NOMO-1 (cell line): ENCODE measurements around the gene KLK10.

Experiments
- DNase-seq, 2 experiments: peaks; one replicate each; lab custom pipeline; 2025; ENCODE audit not compliant: unreplicated experiment in 2 of 2; lab: John Stamatoyannopoulos, UW

The KLK10 gene

DNA sequence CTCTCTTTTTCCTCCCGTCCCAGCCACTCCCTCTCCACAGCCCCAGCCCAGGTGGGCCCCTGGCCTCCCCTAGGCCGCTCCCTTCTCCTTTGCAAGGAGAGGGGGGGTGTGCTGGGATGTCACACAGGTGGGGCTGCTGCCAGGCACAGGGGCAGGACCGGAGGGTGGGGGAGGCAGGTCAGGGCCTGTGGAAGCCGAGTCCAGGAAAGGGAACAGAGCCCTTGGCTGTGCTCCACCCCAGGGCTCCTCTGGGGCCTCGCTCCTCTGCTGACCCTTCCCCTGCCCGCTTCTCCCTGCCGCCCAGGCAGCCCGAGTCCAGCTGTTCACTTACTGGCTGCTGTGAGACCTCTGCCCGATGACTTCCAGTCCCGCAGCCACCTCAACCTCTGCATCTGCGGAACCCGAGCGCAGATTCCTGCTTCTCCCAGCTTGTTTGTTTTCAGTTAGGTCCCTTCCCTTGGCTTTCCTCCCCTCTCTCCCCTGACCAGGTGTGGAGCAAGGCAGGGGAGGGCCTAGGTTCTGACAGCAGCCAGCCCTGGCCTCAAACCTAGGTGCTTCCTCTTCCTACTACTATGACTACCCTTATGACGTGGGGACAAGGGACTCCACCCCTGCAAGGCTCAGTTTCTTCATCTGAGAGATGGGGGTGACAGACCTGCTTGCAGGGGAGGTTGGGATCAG lies 7.8 kb upstream of the KLK10 start:
- no peak for DNase-seq

DNA sequence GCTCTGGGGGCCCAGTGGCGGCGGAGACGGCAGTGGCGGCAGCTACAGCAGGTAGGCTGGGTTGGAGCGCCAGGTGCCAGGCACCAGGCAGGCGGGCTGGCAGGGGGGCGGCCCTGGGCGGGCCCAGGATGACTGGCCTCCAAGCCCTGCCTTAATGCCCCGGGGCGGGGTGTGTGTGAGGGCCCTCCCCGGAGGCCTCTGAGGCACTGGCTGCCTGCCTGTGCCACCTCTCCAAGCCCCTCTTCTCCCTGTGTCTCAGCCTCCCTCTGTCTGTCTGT lies 7.0 kb upstream of the KLK10 start, which contains the start of gene KLK11:
KLK11 (minus strand) TSS at position 63 of the 278 bp plus-strand sequence. CDS start 985 bp downstream, outside the sequence.
- DNase-seq, result no peak

DNA sequence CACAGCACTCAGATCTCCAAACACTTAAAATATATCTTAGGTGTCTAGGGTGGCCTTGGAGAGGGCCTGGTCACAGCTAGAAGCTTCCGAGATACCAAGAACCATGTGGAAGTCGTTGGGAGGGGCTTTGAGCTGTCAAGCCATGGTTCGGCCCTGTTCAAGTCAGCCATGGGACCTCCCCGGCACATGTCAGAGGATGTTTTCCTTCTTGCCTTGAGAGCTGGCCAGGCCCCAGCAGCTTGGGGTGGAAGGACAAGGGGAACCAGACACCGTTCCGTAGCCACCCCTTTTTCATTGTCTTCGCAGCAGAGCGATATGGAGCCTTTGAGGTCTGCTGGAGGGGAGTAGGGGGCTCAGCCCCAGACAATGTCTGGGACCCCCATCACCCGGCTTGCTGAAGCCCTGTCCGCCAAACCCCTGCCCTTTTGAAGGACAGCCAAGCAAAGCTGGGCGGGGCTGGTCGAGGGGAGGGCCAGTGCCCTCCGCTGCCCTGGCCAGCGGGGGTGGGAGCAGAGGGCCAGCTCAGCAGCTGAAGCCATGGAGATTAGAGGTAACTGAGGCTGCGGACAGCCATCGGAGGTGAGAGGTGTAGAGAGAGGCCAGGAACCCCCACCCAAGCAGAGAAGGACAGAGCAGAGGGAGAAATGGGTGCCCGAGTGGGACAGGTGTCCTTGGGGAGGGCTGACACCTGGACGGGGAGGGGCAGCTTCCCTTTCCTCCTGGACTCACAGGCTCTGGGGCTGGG lies 6.5 kb upstream of the KLK10 start:
- DNase-seq, result no peak

DNA sequence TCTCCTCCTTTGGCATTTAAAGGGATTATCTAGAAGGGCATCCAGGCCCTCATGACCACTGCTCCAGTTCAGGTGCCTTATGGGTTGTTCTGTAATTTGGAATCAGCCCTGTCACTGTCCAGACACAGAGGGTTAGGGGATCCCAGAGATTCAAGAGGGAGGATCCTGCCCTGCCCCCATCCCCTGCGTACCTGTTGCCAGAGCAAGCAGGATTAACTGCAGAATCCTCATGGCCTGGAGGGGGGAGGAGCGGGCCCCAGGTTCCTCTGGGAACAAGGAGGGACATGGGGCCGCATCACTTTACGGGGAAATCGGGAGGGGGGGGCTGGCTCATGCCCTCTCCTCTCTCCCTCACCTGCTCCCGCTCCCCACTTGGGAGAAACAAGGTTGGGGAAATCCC lies 5.9 kb upstream of the KLK10 start:
- no peak for DNase-seq

DNA sequence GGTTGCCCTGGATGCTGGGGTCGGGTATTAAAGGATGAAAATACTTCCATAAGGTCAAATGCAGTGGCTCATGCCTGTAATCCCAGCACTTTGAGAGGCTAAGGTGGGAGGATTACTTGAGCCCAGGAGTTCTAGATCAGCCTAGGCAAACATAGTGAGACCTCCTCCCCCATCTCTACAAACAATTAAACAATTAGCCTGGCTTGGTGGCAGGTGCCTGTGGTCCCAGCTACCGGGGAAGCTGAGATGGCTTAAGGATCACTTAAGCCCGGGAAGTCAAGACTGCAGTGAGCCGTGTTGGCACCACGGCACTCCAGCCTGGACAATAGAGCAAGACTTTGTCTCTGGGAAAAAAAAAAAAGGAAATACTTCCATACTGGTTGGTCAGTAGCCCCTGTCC lies 5.4 kb upstream of the KLK10 start:
- no peak for DNase-seq

DNA sequence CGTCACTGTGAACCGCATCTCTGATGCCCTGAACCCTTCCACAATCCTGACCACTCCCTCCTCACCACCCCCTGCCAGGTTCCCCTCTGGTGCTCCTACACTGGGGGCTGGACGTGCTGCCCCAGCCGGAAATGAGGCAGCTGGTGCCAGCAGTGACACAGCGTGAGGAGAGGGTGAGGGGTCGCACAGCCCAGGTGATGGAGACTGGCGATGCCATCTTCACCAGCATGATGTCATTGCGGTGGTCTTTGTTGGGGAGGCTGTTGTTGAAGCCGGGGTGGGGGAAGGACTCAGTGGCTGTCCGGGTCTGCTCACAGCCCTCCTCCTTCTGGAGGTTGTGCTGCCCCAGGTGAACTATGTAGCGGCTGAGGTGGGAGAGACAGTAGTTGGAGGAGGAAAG lies 4.4 kb upstream of the KLK10 start:
- DNase-seq, result no peak

DNA sequence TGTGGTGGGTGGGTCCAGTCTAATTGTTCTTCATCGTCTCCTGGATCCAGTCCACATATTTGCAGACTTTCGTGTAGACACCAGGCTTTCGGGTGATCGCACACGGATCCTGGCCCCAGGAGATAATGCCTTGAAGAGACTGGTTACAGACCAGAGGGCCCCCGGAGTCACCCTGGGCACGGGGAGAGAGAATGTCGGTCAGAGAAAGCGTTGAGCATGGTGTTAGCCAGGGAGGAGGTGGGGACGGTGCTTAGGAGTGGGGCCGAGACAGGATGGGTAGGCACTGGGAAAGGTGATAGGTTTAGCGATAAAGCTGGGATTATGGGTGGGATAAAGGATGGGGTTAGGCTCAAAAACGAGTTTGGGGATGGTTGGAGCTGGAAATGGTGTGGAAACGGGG lies 3.0 kb upstream of the KLK10 start:
- DNase-seq, result no peak

DNA sequence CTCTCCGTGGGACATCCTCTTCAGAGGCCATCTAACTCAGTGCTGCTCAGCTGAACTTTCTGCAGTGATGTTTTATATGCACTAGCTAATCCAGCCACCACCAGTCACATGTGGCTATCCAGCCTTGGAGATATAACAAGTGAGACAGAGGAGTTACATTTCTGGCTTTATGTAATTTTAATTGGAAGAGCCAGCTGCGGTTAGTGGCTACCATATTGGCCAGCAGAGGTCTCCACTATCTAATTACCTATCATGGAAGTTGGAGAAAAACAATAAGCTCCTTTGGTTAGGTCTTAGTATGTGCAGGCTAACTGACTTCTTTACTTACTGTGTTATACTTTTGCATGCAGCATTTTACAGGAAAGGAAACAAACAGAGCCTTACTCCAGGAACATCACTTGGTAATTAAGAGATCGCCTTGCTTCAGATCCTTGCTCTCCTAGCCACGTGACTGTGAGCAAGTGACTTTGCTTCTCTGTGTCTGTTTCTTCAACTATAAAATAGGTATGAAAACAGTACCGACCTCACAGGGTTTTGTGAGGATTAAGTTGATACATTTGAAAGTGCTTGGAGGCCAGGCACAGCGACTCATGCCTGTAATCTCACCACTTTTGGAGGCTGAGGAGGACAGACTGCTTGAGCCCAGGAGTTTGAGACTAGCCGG lies 1.6 kb upstream of the KLK10 start:
- DNase-seq, result peak; percentile 16 to 64

DNA sequence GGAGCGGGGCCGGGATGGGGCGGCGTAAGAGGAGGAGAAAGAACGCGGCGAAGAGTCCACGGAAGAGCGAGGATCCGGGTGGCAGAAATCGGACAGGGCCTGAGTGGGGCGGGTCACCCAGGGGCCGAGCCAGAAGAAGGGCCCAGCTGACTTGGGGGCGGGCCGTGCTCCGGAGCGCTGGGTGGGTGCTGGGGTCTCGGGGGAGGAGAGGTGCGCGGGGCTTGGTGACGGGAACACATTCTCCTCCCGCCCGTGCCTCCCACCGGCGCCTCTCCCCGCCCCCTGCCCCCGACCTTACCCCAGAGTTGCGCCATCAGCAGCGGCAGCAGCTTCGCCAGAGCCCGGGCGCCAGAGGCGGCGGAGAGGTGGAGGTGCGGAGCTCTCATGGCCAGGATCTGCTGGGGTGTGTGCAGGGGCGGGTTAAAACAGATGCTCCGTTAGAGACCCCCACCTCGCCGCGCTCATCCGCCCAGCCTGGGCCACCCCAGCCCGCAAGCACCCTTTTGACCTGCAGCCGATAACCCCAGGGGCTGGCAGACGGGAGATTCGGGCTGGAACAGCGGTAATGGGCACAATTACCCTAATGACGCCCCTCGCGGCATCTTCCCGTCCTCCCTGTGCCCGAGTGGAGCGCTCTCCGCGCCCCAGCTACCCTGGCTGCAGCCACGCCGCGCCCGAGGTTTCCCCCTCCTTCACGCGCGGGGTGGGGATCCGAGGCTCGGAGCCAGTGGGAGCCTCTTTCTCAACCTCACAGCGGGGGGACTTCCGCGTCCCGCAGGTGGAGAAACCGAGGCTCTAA lies 565 bp downstream of the KLK10 start:
- DNase-seq, result peak; percentile 5 to 22

DNA sequence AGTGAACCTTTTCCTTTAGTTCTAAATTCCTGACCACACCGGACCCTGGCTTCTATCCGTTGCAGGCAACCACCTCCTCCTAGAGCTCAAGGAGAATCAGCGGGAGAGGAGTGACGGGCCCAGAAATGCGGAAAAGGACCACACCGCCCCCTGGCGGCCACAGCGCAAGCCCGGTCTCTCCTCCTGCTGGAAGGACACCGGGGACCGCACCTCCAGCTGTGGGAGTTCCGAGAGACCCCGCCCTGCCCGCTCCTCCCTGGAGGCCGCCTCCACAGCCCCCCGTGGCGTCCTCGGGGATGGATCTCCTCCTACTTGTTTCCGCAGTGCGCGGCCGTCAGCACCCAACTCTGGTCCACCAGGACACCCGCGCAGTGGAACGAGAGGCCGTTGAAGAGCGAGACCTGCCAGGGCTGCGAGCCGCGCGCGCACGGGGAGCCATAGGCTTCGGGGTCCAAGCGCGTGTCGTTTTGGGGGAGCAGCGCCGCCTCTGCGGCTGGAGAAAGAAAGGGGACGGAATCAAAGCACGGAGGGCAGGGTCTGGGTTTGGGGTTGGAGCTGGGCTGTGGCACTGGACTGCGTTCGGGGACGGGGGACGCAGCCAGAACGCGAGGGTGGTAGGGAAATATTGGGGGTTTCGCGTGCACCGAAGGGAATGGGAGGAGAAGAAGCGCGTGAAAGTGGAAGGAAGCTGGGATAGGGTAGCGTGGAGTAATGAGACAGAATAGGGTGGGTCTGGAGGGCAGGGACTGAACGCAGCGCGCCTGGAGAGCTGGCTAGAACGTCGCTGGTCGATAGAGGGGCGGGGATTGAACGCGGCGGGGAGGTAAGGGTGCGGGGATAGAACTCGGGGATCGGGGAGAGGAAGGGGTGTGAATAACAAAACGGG lies 2.5 kb downstream of the KLK10 start:
- peak; percentile 52 to 54 for DNase-seq

DNA sequence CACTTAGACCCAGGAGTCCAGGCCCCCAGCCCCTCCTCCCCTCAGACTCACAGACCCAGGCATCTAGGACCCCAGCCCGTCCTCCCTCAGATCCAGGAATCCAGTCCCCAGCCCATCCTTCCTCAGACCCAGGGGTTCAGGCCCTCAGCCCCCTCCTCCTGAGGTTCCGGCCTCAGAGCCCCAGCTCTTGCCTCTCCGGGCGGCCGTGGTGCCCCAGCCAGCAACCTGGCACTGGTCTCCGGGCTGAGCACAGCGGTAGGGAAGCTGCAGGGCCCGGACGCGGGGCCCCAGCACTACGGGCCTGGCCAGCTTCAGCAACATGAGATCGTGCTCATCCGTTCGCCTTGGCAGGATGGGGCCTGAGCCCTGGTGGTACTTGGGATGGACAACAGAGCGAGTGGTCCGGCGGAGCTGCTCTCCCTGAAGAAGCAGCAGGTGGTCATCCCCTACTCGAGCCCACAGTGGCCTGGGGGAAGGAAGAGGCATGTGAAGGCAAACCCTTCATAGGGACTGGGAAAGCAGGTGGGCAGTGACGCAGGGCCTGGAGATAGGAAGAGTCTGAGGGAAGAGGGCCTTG lies 3.7 kb downstream of the KLK10 start:
- DNase-seq, result no peak

DNA sequence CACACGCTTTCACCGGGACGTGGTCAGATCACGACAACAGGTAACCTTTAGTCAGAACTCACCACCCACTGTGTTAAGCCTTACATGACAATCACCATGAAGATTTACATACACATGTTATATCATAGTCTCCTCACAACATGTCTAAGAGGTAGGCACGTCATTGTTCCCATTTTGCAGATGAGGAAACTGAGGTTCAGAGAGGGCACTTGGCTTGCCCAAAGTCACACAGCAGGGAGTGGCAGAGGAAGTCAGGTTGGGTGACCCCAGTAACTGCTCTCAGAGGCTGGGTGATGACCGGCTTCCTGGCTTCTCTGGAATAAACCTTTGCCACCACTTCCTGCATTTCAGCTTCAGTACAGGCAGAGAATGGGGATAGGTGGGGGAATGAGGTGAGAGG lies 5.3 kb downstream of the KLK10 start:
- DNase-seq, result no peak

DNA sequence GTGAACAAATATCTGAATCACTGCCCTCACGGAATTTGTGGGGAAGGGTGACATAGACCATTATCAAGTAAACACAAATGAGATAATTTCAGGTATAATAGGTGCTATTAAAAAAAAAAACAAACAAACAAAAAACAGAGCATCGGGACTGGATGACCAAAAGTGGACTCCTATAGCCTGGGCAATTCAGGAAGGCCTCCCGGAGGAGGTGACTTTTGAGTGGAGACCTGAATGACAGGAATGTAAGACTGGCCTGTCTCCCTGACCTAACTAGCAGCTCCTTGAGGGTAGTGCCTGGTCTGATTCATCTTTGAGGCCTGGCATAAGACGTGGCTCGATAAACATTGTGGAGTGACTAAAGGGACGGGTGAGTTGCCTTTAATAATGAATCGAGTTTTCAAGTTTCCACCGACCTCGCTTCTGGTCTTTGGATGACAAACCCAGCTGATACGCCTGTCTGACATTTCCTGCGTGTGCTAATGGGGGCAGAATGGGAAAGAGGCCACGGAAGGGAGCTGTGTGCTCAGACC lies 6.8 kb downstream of the KLK10 start:
- no peak for DNase-seq

DNA sequence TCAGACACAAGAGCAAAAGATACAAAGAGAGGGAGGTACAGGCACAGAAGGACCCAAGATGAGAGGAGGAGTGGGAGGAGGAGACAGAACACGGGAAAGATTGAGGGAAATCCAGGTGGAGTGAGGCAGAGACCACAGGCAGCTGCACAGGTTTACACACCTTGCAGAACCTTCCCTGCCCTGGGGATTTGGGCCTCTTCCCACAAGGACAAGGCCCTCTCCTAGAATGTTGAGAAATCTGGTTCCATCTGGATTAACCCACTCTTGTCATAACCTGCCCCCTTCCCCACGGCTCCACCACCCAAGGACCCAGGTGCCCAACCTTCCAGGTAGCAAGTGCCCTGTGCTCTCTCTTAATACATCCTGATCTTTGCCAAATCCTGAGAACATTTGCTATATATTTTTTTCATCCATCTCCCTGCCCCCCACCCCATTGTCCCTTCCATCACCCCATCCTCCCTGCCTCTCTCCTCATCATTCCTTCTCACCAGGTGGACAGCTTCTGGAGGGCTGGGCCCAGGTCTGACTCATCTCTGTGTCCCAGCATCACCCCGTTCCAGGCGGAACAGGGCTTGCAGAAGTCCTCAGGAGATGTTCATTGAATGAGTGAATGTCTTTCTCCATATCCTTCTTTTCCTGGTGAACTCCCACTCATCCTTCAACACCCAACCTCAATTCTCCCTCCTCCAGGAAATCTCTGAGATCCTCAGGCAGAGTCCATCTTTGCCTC lies 9.3 kb downstream of the KLK10 start:
- DNase-seq, result no peak

DNA sequence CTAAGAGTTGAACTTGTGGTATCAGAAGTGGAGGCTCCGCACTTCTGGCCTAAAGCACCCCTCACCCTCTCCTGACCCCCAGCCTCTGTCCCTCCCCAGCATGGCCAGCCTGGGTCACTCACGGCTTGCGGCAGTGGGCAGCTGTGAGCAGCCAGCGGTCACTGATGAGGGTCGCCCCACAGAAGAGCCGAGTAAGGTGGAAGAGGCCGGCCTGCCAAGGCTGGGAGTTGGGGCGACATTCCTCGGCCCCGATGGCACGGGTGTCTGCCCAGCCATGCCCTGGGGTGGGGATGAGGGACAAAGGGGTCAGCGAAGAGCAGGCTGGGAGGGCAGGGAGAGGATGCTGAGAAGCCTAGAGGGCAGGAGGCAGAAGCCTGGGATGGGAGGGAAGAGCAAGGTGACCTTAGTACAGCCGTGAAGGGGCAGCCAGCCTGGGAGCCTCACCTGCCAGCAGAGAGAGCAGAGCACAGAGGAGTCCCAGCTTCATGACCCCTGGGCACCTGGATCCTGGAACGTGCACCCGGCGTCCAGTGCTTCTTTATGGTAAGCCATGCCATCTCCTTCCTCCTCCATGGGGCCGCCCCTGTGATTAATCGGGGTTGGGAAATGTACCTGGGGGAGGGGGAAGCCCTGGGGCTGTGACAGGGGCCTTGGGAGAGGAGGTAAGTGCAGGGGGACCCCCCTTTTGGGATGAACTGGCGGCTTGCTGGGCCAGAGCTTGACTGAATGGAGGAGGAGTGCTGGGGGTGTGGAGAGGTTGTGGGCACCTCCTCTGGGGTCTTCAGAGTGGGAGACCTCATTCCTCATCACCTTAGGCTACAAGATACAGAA lies 10.2 kb downstream of the KLK10 start:
- DNase-seq, result no peak

DNA sequence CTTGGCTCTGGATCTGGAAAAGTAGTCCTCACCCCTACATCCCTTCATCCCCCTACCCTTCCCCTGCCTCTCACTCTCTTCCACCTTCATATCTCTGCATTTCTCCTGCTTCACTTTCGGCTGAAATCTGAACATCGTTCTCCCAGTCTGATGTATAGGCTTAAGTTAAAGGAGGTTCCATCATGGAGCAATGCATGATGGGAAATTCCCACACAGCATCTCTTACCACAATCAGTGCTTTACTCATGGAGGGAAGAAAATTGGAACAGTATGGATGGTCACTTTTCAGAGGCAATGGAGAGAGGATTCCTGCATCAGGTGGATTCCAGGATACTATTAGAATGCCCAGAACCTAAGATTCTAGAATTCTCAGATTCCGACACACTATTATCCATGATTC lies 12.0 kb downstream of the KLK10 start:
- no peak for DNase-seq

DNA sequence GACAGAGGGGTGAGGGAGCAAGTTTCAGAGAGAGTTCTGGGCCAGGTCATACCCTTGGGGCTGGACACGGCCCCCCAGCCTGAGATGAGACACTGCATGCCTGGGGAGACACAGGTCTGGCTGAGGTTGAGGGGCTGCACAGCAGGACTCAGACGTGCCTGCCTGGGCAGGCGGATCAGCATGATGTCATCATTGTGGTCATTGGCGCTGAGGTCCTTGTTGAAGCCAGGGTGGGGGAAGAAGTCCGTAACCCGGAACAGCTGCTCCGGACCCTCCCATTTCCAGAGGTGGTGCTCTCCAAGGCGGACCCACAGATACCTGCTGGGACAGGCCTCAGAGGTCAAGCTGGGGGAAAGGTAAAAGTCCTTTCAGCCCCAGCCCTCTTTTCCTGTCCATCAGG lies 13.1 kb downstream of the KLK10 start:
- DNase-seq, result no peak

DNA sequence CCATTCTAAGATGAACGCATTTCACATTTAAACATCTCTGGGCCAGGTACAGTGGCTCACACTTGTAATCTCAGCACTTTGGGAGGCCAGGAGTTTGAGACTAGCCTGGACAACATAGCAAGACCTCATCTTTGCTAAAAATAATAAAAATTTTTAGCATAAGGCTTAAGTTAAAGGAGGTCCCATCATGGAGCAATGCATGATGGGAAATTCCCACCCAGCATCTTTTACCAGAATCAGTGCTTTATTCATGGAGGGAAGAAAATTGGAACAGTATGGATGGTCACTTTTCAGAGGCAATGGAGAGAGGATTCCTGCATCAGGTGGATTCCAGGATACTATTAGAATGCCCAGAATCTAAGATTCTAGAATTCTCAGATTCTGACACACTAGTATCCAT lies 14.3 kb downstream of the KLK10 start:
- DNase-seq, result no peak
